Measurements from ENCODE around the gene CAMK2G. TPM values are rescaled to one million over a fixed set of nuclear protein-coding genes. Genes with fewer than 3 reads are reported as not detected.

The CAMK2G gene
- total RNA-seq, 4 donors from 2014 or later: 82.3 to 207 (median 155) TPM

DNA sequence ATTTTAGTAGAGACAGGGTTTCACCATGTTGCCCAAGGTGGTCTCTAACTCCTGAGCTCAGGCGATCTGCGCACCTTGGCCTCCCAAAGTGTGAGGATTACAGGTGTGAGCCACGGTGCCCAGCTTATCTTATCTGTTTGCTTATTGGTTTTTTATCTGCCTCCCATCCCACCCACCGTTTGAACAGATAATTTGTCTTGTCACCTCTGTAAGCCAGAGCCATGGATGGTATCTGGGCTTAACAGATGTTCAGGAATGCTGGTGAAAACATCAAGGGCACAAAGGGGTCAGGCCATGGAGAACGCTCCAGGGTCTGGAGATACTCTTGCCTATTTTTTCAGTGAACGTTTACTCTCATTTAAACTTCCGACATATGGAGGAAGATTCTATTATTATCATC lies 51.0 kb downstream of the CAMK2G start:
- no peak for TF ChIP-seq EP300 (IDR thresholded peaks at IDR 0.05)
- TF ChIP-seq POLR2A (IDR thresholded peaks at IDR 0.05): no peak
- no peak for TF ChIP-seq POLR2AphosphoS5 (IDR thresholded peaks at IDR 0.05)
- TF ChIP-seq, protein P1, sequence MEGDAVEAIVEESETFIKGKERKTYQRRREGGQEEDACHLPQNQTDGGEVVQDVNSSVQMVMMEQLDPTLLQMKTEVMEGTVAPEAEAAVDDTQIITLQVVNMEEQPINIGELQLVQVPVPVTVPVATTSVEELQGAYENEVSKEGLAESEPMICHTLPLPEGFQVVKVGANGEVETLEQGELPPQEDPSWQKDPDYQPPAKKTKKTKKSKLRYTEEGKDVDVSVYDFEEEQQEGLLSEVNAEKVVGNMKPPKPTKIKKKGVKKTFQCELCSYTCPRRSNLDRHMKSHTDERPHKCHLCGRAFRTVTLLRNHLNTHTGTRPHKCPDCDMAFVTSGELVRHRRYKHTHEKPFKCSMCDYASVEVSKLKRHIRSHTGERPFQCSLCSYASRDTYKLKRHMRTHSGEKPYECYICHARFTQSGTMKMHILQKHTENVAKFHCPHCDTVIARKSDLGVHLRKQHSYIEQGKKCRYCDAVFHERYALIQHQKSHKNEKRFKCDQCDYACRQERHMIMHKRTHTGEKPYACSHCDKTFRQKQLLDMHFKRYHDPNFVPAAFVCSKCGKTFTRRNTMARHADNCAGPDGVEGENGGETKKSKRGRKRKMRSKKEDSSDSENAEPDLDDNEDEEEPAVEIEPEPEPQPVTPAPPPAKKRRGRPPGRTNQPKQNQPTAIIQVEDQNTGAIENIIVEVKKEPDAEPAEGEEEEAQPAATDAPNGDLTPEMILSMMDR (IDR thresholded peaks at IDR 0.05): no peak
- ATAC-seq: no peak
- no peaks in the 10 kb centered on the region for H3K9me3 ChIP-seq
- peaks cover 0 to 94% of the 10 kb centered on the region in 2 donors for H3K36me3 ChIP-seq
- peaks cover 0 to 13% (median 0%) of the 10 kb centered on the region in 3 donors for H3K4me1 ChIP-seq
- peak overlapping the region in 1 of 4 donors; percentile 19 for H3K27ac ChIP-seq
- H3K4me3 ChIP-seq: no peak overlapping the region
- no peaks in the 10 kb centered on the region for H3K27me3 ChIP-seq
- WGBS, 2 donors (ENCODE audit: low coverage in 1 of 2): 67 to 68% methylated on average over 5 to 7 of the region's 7 CpGs

GRCh38 chr10:73819513-73820093 lies 54.8 kb downstream of the CAMK2G start:
- H3K36me3 ChIP-seq: peaks cover 0 to 94% of the 10 kb centered on the region in 2 donors
- H3K4me1 ChIP-seq: peaks cover 0 to 27% (median 0%) of the 10 kb centered on the region in 3 donors
- peak; percentile 40 for ATAC-seq
- no peaks in the 10 kb centered on the region for H3K9me3 ChIP-seq
- TF ChIP-seq, protein P1 (IDR thresholded peaks at IDR 0.05): no peak
- TF ChIP-seq EP300 (IDR thresholded peaks at IDR 0.05) (no peak), POLR2A (IDR thresholded peaks at IDR 0.05) (no peak)
- no peak overlapping the region for H3K4me3 ChIP-seq
- WGBS, 2 donors (ENCODE audit: low coverage in 1 of 2): no CpG with 5 or more reads among the region's 20 CpGs
- H3K27me3 ChIP-seq: no peaks in the 10 kb centered on the region
- peak overlapping the region in 3 of 4 donors; percentile 61 to 72 (median 63) for H3K27ac ChIP-seq

DNA sequence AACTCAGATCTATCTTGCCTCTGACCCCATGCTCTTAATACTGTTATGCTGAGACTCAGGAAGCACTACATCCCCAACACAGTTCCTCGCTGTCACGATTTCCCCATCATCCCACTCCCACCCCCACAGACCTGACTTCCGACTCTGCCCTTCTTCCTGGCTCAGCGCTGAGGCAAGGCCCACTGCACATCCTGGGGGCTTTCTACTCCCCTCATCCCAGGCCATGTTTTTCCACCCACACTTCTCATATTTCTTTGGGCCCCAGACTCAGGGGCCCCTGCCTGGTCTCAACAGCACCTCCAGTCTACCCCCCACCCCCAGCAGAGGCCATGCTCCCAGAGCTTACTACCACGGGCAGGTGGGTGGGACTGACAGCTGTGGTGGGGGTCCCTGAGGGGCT lies 55.3 kb downstream of the CAMK2G start:
- no peaks in the 10 kb centered on the region for H3K9me3 ChIP-seq
- ATAC-seq: no peak
- H3K27me3 ChIP-seq: no peaks in the 10 kb centered on the region
- no peak overlapping the region for H3K4me3 ChIP-seq
- H3K27ac ChIP-seq: peak overlapping the region in 3 of 4 donors; percentile 61 to 72 (median 63)
- H3K36me3 ChIP-seq: peaks cover 0 to 94% of the 10 kb centered on the region in 2 donors
- TF ChIP-seq, protein P1 (IDR thresholded peaks at IDR 0.05): no peak
- TF ChIP-seq POLR2A (IDR thresholded peaks at IDR 0.05): no peak
- TF ChIP-seq POLR2AphosphoS5 (IDR thresholded peaks at IDR 0.05): no peak
- TF ChIP-seq EP300 (IDR thresholded peaks at IDR 0.05): no peak
- WGBS, 2 donors (ENCODE audit: low coverage in 1 of 2): 47 to 61% methylated on average over 2 to 4 of the region's 5 CpGs
- peaks cover 0 to 27% (median 0%) of the 10 kb centered on the region in 3 donors for H3K4me1 ChIP-seq

- H3K9me3 ChIP-seq: no peaks in the 10 kb centered on the region
- H3K27me3 ChIP-seq: no peaks in the 10 kb centered on the region
- ATAC-seq: no peak
- TF ChIP-seq EP300 (IDR thresholded peaks at IDR 0.05): no peak
- TF ChIP-seq, protein P1 (IDR thresholded peaks at IDR 0.05): no peak
- TF ChIP-seq POLR2AphosphoS5 (IDR thresholded peaks at IDR 0.05): no peak
- TF ChIP-seq POLR2A (IDR thresholded peaks at IDR 0.05): no peak
- no CpG with 5 or more reads among the region's 10 CpGs for WGBS, 2 donors (ENCODE audit: low coverage in 1 of 2)
- H3K4me3 ChIP-seq: no peak overlapping the region
- peak overlapping the region in 3 of 4 donors; percentile 32 to 72 (median 61) for H3K27ac ChIP-seq
- H3K36me3 ChIP-seq: peaks cover 0 to 94% of the 10 kb centered on the region in 2 donors
- H3K4me1 ChIP-seq: peaks cover 0 to 27% (median 0%) of the 10 kb centered on the region in 3 donors
These were observed 56.0 kb downstream of the CAMK2G start for GRCh38 chr10:73818402-73818801.

DNA sequence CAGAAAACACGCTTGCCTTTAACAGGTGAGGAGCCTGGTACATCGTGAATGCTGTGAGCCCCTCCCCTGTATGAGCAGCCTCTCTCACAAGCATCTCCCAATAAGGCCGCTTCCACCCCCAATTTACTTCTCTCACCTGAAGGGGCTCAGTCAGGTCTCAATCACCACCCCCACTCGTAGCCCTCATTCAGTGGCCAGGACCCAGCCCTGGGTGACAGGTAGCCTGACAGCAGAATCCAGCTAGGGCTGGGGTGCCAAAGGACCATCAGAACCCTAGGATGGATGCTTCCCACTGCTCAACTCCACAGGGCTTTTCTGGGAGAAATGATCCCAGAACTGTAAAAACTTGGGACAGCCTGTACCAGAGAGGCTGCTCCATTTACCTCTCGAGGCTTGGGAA lies 56.5 kb downstream of the CAMK2G start:
- Histone ChIP-seq H3K4me1 (peaks cover 0 to 27% (median 0%) of the 10 kb centered on the region in 3 donors), H3K9me3 (no peaks in the 10 kb centered on the region), H3K4me3 (no peak overlapping the region), H3K27me3 (no peaks in the 10 kb centered on the region), H3K36me3 (peaks cover 0 to 94% of the 10 kb centered on the region in 2 donors), H3K27ac (peak overlapping the region in 2 of 4 donors; percentile 61 to 72)
- no peak for ATAC-seq
- 93 to 100% methylated on average over 1 to 3 of the region's 5 CpGs for WGBS, 2 donors (ENCODE audit: low coverage in 1 of 2)
- TF ChIP-seq EP300 (IDR thresholded peaks at IDR 0.05) (no peak), POLR2A (IDR thresholded peaks at IDR 0.05) (no peak), POLR2AphosphoS5 (IDR thresholded peaks at IDR 0.05) (no peak)
- TF ChIP-seq, protein P1 (IDR thresholded peaks at IDR 0.05): no peak
